HG02588 (cell line): Measurements from ENCODE around the gene CDC14A.

Experiments
- ATAC-seq: cut with Tn5 transposase; IDR thresholded peaks from one replicate; pipeline ENCODE4 v1.9.1; 2021; ENCODE audit warnings: mild to moderate bottlenecking, moderate library complexity; ENCODE audit not compliant: unreplicated experiment

CDC14A gene

GRCh38 chr1:100441146-100441545 is 88.8 kb downstream of the CDC14A start:
- no peak for ATAC-seq

- no peak for ATAC-seq
Measured at GRCh38 chr1:100441651-100442050, 89.3 kb downstream of the CDC14A start.

- ATAC-seq: peak; percentile 76
Measured at GRCh38 chr1:100443811-100444571, 91.7 kb downstream of the CDC14A start.

- no peak for ATAC-seq
Measured at GRCh38 chr1:100445565-100445964, 93.3 kb downstream of the CDC14A start.

- no peak for ATAC-seq
Measured at GRCh38 chr1:100448366-100448765, 96.1 kb downstream of the CDC14A start.

- peak; percentile 77 for ATAC-seq
Measured at GRCh38 chr1:100449477-100449876, 97.2 kb downstream of the CDC14A start.

GRCh38 chr1:100452641-100453040 is 100.3 kb downstream of the CDC14A start:
- peak; percentile 80 for ATAC-seq

GRCh38 chr1:100455478-100456072 is 103.3 kb downstream of the CDC14A start:
- ATAC-seq: no peak

GRCh38 chr1:100456880-100457279 is 104.6 kb downstream of the CDC14A start:
- ATAC-seq: no peak

- ATAC-seq: no peak
Measured at GRCh38 chr1:100457683-100458082, 105.4 kb downstream of the CDC14A start.

GRCh38 chr1:100458661-100459357 is 106.5 kb downstream of the CDC14A start:
- no peak for ATAC-seq

- peak; percentile 80 for ATAC-seq
Measured at GRCh38 chr1:100459358-100460114, 107.2 kb downstream of the CDC14A start.

GRCh38 chr1:100461222-100461621 is 108.9 kb downstream of the CDC14A start:
- ATAC-seq: no peak

- ATAC-seq: no peak
Measured at GRCh38 chr1:100462326-100463025, 110.2 kb downstream of the CDC14A start.

- peak; percentile 79 for ATAC-seq
Measured at GRCh38 chr1:100463791-100464424, 111.6 kb downstream of the CDC14A start.

- ATAC-seq: no peak
Measured at GRCh38 chr1:100469578-100469977, 117.3 kb downstream of the CDC14A start.

GRCh38 chr1:100474834-100475233 is 122.5 kb downstream of the CDC14A start:
- no peak for ATAC-seq

- ATAC-seq: no peak
Measured at GRCh38 chr1:100476735-100477290, 124.5 kb downstream of the CDC14A start.

GRCh38 chr1:100478816-100479215 is 126.5 kb downstream of the CDC14A start:
- ATAC-seq: no peak
